ENCODE data around the gene XPC.
A peak's percentile ranks its signal among the peaks of the same experiment; 100 is the strongest.
"Not testable (repeated sequence)": the region's sequence is repeated elsewhere in the genome, so short reads cannot be mapped to it uniquely, and the experiment has no call there.

Gene XPC

DNA sequence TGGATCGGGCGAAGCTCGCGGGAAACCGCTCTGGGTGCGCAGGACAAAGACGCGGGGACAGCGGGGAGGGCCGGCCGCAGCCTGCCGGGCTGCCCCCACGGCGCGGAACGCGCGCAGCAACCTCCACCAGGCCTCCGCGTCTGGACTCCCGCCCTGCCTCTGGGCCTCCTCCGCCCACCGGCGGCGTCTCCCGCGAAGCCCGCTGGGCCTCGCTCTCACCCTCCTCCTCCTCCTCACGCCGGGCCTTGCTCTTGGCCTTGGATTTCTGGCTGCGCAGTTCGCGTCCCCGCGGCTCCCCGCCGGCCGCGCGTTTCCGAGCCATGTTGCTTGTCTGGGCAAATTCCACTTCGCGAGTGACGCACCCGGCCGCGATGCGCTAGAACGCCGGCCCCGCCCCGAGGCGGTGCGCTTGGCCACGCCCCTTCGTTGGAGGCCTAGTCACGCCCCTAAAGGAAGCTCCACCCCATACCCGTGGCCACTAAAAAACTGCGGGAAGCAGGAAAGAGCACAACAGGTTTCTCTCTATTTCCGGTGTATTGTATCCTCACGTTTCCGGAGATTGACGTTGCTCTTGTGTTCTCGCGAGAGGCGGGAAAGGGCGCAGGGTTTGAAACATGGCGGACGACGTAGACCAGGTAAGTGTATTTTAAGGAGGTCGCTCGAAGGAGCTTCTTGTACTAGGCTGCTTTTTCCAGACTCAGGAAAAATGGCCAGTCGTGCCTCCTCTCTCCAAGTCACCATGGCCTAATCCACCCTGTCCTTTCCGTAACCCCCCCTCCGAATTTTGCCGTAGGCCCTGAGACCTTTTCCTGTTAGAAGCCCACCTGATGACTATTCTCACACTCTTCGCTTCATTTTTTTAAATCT is at the start of gene XPC, which contains the start of gene LSM3:
Gene XPC (minus strand): TSS at position 355 of the 867 bp plus-strand sequence. CDS start 33 bp downstream, at position 322.
Gene LSM3 (plus strand): TSS at position 571 of the 867 bp plus-strand sequence. CDS start 44 bp downstream, at position 615.
- peak; percentile 100 for DNase-seq (ENCODE audit: low read depth)
- TF ChIP-seq CTCF (IDR thresholded peaks at IDR 0.05; ENCODE audit: low read length, missing control alignments), result no peak
- H3K4me3 ChIP-seq (replicated peaks; ENCODE audit: low read depth, low read length), result peak within 1 kb of the TSS; percentile 67

DNA sequence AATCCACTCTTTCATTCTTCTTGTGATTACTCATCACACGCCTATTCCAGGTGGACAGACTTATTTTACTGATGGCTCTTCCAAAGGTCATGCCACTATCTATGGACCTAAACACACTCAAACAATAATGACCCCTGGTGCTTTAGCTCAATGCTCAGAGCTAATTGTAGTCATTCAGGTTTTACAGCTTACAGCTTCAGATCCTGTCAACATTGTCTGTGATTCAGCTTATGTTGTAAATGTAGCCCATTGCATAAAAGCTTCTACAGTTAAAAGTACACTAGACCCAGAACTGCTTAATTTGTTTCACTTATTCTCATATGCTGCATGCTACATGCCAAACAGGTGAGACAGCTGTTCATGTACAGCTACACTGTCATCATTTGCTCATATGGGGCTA is 49.5 kb upstream of the XPC start:
- no peak for TF ChIP-seq CTCF (IDR thresholded peaks at IDR 0.05; ENCODE audit: low read length, missing control alignments)
- no peak for DNase-seq (ENCODE audit: low read depth)
- H3K4me3 ChIP-seq (replicated peaks; ENCODE audit: low read depth, low read length), result no peak overlapping the region

DNA sequence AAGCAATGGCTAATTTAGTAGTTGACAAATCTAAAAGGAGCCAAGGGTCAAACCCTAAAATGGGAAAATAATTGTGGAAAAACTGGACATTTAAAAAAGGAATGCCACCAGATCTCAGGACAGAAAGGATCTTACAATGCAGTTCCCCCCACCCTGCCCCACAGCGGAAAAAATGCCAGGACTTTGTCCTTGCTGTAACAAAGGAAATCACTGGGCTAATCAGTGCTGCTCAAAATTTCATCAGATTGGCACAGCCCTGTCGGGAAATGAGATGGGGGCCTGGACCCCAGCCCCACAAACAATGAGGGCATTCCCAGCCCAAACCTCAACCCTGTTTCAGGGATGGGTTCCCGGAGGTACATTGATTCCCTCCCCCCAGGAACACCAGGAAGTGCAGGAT is 48.0 kb upstream of the XPC start:
- DNase-seq (ENCODE audit: low read depth); H3K4me3 ChIP-seq (replicated peaks; ENCODE audit: low read depth, low read length): not testable (repeated sequence)

DNA sequence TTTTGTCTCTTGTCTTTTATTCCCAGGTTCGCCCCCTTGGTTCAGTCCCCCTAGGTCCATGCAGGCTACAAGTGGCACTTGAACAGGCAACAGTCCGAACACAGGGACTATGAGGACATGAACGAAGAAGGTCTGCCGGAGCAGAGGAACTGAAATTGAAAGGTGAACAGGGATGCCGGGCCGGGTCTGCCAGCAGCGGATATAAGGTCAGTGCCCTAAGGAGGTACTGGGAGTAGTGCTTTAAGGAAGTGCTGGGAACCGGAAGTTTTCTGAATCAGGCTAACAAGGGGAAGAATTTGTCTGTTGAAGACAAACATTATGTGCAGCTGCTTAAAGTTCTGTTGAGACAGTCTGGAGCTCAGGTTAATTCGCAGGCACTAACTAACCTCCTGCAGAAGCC is 47.0 kb upstream of the XPC start:
- no peak for TF ChIP-seq CTCF (IDR thresholded peaks at IDR 0.05; ENCODE audit: low read length, missing control alignments)
- no peak for DNase-seq (ENCODE audit: low read depth)
- no peak overlapping the region for H3K4me3 ChIP-seq (replicated peaks; ENCODE audit: low read depth, low read length)

DNA sequence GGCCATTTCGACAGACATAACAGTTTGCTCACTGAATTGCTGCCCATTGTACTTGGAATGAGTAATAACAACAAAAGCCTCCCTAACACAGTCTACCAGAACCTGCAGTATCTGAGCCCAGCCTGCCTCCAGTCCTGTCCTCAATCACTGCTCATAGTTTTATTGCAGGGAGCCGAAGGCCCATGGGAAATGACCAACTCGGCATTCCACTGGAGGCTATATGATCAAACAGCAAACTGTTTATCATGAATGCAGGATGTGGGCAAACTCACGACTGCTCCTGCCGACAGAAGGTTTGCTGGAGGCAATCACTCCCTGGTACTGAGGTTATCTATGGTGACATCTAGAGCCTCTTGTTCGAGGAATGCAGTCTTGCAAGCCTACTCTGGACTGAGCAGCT is 46.5 kb upstream of the XPC start:
- no peak overlapping the region for H3K4me3 ChIP-seq (replicated peaks; ENCODE audit: low read depth, low read length)
- peak; percentile 58 for DNase-seq (ENCODE audit: low read depth)
- TF ChIP-seq CTCF (IDR thresholded peaks at IDR 0.05; ENCODE audit: low read length, missing control alignments), result no peak

- TF ChIP-seq CTCF (IDR thresholded peaks at IDR 0.05; ENCODE audit: low read length, missing control alignments), result no peak
- H3K4me3 ChIP-seq (replicated peaks; ENCODE audit: low read depth, low read length), result no peak overlapping the region
- no peak for DNase-seq (ENCODE audit: low read depth)
Measured at GRCh38 chr3:14223595-14223994, 45.2 kb upstream of the XPC start.

GRCh38 chr3:14222900-14223594 is 44.6 kb upstream of the XPC start:
- no peak for DNase-seq (ENCODE audit: low read depth)
- no peak for TF ChIP-seq CTCF (IDR thresholded peaks at IDR 0.05; ENCODE audit: low read length, missing control alignments)
- no peak overlapping the region for H3K4me3 ChIP-seq (replicated peaks; ENCODE audit: low read depth, low read length)

Measured in fibroblast of pulmonary artery (primary cell).